Measurements from ENCODE around the gene SLC22A23.

GRCh38 chr6:3290149-3290930, 166.5 kb downstream of the SLC22A23 start:
- TF ChIP-seq ZNF274 (IDR thresholded peaks at IDR 0.05; ENCODE audit: low read depth, low read length), result no peak
- TF ChIP-seq YY1 (IDR thresholded peaks at IDR 0.05; ENCODE audit: insufficient read depth, insufficient read length), result no peak
- no peak for TF ChIP-seq SUZ12 (IDR thresholded peaks at IDR 0.05; ENCODE audit: extremely low read depth, insufficient read depth, insufficient read length)
